K562 (cell line): ENCODE data around the gene HOXB8. TPM values are rescaled to one million over a fixed set of nuclear protein-coding genes. Genes with fewer than 3 reads are reported as not detected.

ENCODE experiments used
- CBFA2T2 ChIP-seq: fragments of 450-650 bp; conservative IDR thresholded peaks from 2 replicates; pipeline ENCODE4 v1.6.1; 2017; ENCODE audit warnings: mild to moderate bottlenecking
- GATAD2B ChIP-seq: fragments of 450-650 bp; IDR thresholded peaks from 2 replicates; pipeline ENCODE4 v1.6.1; 2017; ENCODE audit warnings: mild to moderate bottlenecking, borderline replicate concordance
- HDAC2 ChIP-seq: fragments of 450-650 bp; IDR thresholded peaks from 2 replicates; pipeline ENCODE4 v1.6.1; 2016; ENCODE audit warnings: mild to moderate bottlenecking
- MTA2 ChIP-seq: fragments of 450-650 bp; IDR thresholded peaks from 2 replicates; pipeline ENCODE4 v1.6.1; 2016; ENCODE audit warnings: low read depth
- PHF8 ChIP-seq: fragments of 200-600 bp; sonication (generic); IDR thresholded peaks from 2 replicates; pipeline ENCODE4 v1.6.1; 2012; ENCODE audit warnings: mixed run types, mild to moderate bottlenecking, inconsistent platforms, low read length, moderate library complexity, borderline replicate concordance
- POLR2G ChIP-seq: fragments of 200-400 bp; formaldehyde crosslinking; IDR thresholded peaks from 2 replicates; pipeline ENCODE4 v1.6.1; 2017; ENCODE audit warnings: low read depth, mild to moderate bottlenecking, antibody characterized with exemption, low read length, moderate library complexity
- ZNF212 ChIP-seq: fragments of 450-650 bp; formaldehyde crosslinking; IDR thresholded peaks from 2 replicates; pipeline ENCODE4 v1.4.0; 2020; ENCODE audit warnings: mild to moderate bottlenecking
- polyA plus RNA-seq, 8 experiments: library from polyadenylated mRNA; depleted of rRNA in 4 of 8; stranded (reverse) in 5 of 8; unstranded in 3 of 8; fragments of >200 nt; fragmentation: Nextera tagmentation in 2 of 8; fragmentation: Illumina TruSeq in 1 of 8; extraction: Ambion mirVana in 2 of 8; extraction: Trizol in 1 of 8; gene quantifications; 2 replicates each; pipeline versions ENCODE4 v1.2.1 to v1.2.3, GENCODE V29; 2011 to 2014; ENCODE audit warnings: inconsistent platforms in 1 of 8, missing spikeins in 1 of 8
- total RNA-seq, 7 experiments: library from RNA; depleted of rRNA in 6 of 7; stranded (reverse); fragments of >200 nt in 6 of 7; fragmentation: Illumina TruSeq in 2 of 7; extraction: Trizol in 2 of 7; gene quantifications; 2 replicates each; pipeline versions ENCODE4 v1.2.1 to v1.2.3, GENCODE V29; 2011 to 2021; ENCODE audit warnings: low replicate concordance in 1 of 7
- TF ChIP-seq, protein P1 (sequence below): fragments of 200-600 bp; sonication (generic); IDR thresholded peaks from one replicate; pipeline ENCODE4 v1.6.1; 2012; ENCODE audit warnings: mild to moderate bottlenecking, low read depth, low read length, inconsistent platforms
- TF ChIP-seq, protein P2 (sequence below): fragments of 450-650 bp; conservative IDR thresholded peaks from 2 replicates; pipeline ENCODE4 v1.6.1; 2016; ENCODE audit warnings: missing genetic modification characterization, low read depth, mild to moderate bottlenecking, missing compliant biosample characterization, moderate library complexity
- TF ChIP-seq, protein P3 (sequence below), 2 experiments: fragments of 450-650 bp; IDR thresholded peaks; 2 replicates each; pipeline ENCODE4 v1.6.1; 2016
- TF ChIP-seq, protein P4 (sequence below): fragments of 450-650 bp; IDR thresholded peaks from 2 replicates; pipeline ENCODE4 v1.7.0; 2016; ENCODE audit warnings: borderline replicate concordance

The HOXB8 gene
- total and polyA plus RNA-seq, 9 of the 15 experiments (the other 6 are each of a cell fraction or from before 2014, with no cell fraction given): 0.52 to 23.8 (median 3.6) TPM

DNA sequence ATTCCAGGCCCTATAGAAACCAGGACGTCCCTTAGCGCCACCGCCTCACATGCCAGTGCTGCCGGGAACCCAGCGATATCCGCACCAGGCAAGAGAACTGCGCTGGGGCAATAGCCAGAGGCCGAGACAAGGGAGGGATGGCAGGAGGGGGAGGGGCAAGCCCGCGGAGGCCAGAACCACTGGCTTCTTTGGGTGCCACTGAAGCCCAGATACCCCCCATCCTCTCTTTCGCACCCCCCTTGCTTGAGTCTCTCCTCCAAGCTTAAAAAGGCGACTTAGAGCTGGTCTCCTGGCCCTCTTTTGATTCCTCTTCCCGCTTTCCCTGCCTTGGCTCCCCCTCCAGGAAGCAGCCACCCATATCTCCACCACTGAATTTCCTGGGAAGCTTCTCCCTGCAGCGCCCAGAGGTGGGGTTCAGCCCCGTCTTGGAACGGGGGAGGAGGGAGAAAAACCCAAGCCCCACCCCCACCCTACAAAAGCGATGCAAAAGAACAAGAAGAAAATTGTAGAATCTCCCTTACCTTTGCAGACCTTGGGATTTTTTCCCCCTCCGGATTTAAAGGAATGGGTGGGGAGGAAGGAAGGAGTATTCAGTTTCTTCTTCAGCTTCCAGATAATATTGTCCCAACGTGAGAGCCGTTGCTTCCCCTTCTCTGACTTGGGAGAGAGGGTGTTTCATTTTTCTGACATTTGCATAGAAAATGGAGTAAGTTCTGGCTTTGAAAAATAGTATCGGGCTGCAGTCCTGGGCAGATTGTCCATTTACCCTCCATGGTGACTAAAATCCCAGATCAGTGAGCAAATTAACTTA, 10.9 kb downstream of the HOXB8 start (continued):
- TF ChIP-seq, protein P1, sequence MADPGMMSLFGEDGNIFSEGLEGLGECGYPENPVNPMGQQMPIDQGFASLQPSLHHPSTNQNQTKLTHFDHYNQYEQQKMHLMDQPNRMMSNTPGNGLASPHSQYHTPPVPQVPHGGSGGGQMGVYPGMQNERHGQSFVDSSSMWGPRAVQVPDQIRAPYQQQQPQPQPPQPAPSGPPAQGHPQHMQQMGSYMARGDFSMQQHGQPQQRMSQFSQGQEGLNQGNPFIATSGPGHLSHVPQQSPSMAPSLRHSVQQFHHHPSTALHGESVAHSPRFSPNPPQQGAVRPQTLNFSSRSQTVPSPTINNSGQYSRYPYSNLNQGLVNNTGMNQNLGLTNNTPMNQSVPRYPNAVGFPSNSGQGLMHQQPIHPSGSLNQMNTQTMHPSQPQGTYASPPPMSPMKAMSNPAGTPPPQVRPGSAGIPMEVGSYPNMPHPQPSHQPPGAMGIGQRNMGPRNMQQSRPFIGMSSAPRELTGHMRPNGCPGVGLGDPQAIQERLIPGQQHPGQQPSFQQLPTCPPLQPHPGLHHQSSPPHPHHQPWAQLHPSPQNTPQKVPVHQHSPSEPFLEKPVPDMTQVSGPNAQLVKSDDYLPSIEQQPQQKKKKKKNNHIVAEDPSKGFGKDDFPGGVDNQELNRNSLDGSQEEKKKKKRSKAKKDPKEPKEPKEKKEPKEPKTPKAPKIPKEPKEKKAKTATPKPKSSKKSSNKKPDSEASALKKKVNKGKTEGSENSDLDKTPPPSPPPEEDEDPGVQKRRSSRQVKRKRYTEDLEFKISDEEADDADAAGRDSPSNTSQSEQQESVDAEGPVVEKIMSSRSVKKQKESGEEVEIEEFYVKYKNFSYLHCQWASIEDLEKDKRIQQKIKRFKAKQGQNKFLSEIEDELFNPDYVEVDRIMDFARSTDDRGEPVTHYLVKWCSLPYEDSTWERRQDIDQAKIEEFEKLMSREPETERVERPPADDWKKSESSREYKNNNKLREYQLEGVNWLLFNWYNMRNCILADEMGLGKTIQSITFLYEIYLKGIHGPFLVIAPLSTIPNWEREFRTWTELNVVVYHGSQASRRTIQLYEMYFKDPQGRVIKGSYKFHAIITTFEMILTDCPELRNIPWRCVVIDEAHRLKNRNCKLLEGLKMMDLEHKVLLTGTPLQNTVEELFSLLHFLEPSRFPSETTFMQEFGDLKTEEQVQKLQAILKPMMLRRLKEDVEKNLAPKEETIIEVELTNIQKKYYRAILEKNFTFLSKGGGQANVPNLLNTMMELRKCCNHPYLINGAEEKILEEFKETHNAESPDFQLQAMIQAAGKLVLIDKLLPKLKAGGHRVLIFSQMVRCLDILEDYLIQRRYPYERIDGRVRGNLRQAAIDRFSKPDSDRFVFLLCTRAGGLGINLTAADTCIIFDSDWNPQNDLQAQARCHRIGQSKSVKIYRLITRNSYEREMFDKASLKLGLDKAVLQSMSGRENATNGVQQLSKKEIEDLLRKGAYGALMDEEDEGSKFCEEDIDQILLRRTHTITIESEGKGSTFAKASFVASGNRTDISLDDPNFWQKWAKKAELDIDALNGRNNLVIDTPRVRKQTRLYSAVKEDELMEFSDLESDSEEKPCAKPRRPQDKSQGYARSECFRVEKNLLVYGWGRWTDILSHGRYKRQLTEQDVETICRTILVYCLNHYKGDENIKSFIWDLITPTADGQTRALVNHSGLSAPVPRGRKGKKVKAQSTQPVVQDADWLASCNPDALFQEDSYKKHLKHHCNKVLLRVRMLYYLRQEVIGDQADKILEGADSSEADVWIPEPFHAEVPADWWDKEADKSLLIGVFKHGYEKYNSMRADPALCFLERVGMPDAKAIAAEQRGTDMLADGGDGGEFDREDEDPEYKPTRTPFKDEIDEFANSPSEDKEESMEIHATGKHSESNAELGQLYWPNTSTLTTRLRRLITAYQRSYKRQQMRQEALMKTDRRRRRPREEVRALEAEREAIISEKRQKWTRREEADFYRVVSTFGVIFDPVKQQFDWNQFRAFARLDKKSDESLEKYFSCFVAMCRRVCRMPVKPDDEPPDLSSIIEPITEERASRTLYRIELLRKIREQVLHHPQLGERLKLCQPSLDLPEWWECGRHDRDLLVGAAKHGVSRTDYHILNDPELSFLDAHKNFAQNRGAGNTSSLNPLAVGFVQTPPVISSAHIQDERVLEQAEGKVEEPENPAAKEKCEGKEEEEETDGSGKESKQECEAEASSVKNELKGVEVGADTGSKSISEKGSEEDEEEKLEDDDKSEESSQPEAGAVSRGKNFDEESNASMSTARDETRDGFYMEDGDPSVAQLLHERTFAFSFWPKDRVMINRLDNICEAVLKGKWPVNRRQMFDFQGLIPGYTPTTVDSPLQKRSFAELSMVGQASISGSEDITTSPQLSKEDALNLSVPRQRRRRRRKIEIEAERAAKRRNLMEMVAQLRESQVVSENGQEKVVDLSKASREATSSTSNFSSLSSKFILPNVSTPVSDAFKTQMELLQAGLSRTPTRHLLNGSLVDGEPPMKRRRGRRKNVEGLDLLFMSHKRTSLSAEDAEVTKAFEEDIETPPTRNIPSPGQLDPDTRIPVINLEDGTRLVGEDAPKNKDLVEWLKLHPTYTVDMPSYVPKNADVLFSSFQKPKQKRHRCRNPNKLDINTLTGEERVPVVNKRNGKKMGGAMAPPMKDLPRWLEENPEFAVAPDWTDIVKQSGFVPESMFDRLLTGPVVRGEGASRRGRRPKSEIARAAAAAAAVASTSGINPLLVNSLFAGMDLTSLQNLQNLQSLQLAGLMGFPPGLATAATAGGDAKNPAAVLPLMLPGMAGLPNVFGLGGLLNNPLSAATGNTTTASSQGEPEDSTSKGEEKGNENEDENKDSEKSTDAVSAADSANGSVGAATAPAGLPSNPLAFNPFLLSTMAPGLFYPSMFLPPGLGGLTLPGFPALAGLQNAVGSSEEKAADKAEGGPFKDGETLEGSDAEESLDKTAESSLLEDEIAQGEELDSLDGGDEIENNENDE: no peak
- TF ChIP-seq, protein P2, sequence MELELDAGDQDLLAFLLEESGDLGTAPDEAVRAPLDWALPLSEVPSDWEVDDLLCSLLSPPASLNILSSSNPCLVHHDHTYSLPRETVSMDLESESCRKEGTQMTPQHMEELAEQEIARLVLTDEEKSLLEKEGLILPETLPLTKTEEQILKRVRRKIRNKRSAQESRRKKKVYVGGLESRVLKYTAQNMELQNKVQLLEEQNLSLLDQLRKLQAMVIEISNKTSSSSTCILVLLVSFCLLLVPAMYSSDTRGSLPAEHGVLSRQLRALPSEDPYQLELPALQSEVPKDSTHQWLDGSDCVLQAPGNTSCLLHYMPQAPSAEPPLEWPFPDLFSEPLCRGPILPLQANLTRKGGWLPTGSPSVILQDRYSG (tag): no peak
- TF ChIP-seq PHF8 (peak; percentile 17; the same call in 1 of the 2 replicates), CBFA2T2 (no peak), GATAD2B (no peak), MTA2 (no peak), POLR2G (peak; percentile 63), ZNF212 (CRISPR knock-in tag) (no peak), HDAC2 (no peak)
- TF ChIP-seq, protein P3, sequence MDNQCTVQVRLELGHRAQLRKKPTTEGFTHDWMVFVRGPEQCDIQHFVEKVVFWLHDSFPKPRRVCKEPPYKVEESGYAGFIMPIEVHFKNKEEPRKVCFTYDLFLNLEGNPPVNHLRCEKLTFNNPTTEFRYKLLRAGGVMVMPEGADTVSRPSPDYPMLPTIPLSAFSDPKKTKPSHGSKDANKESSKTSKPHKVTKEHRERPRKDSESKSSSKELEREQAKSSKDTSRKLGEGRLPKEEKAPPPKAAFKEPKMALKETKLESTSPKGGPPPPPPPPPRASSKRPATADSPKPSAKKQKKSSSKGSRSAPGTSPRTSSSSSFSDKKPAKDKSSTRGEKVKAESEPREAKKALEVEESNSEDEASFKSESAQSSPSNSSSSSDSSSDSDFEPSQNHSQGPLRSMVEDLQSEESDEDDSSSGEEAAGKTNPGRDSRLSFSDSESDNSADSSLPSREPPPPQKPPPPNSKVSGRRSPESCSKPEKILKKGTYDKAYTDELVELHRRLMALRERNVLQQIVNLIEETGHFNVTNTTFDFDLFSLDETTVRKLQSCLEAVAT (IDR thresholded peaks at IDR 0.05): no peak
- TF ChIP-seq, protein P4, sequence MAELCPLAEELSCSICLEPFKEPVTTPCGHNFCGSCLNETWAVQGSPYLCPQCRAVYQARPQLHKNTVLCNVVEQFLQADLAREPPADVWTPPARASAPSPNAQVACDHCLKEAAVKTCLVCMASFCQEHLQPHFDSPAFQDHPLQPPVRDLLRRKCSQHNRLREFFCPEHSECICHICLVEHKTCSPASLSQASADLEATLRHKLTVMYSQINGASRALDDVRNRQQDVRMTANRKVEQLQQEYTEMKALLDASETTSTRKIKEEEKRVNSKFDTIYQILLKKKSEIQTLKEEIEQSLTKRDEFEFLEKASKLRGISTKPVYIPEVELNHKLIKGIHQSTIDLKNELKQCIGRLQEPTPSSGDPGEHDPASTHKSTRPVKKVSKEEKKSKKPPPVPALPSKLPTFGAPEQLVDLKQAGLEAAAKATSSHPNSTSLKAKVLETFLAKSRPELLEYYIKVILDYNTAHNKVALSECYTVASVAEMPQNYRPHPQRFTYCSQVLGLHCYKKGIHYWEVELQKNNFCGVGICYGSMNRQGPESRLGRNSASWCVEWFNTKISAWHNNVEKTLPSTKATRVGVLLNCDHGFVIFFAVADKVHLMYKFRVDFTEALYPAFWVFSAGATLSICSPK: no peak
